Stimulated activated CD8-positive, alpha-beta memory T cell treated with anti-CD3 and anti-CD28 coated beads, Interleukin-7, amount 100 ng/mL, for 4 hours (primary cell): ENCODE measurements around the gene MAFB.

Experiments
- DNase-seq, 2 donors: peaks; one replicate each; pipeline ENCODE4 v3.0.0-alpha.2; 2020; ENCODE audit warnings: low read depth in 2 of 2

The MAFB gene

GRCh38 chr20:40659567-40659966 lies 29.5 kb downstream of the MAFB start:
- no peak for DNase-seq

- no peak for DNase-seq
Observed at GRCh38 chr20:40658509-40658908, 30.5 kb downstream of the MAFB start.

- no peak for DNase-seq
Observed at GRCh38 chr20:40657526-40657925, 31.5 kb downstream of the MAFB start.

- DNase-seq: no peak
Observed at GRCh38 chr20:40655451-40655850, 33.6 kb downstream of the MAFB start.

GRCh38 chr20:40654876-40655275 lies 34.2 kb downstream of the MAFB start:
- no peak for DNase-seq

- no peak for DNase-seq
Observed at GRCh38 chr20:40652441-40652987, 36.5 kb downstream of the MAFB start.

- DNase-seq: no peak
Observed at GRCh38 chr20:40651151-40651550, 37.9 kb downstream of the MAFB start.

- DNase-seq: no peak
Observed at GRCh38 chr20:40650707-40651106, 38.3 kb downstream of the MAFB start.

- DNase-seq: no peak
Observed at GRCh38 chr20:40648210-40649072, 40.6 kb downstream of the MAFB start.

- no peak for DNase-seq
Observed at GRCh38 chr20:40646813-40647212, 42.2 kb downstream of the MAFB start.

- no peak for DNase-seq
Observed at GRCh38 chr20:40646361-40646760, 42.7 kb downstream of the MAFB start.

GRCh38 chr20:40644863-40645262 lies 44.2 kb downstream of the MAFB start:
- no peak for DNase-seq

- DNase-seq: no peak
Observed at GRCh38 chr20:40643891-40644290, 45.1 kb downstream of the MAFB start.

- no peak for DNase-seq
Observed at GRCh38 chr20:40641809-40642208, 47.2 kb downstream of the MAFB start.

GRCh38 chr20:40641202-40641601 lies 47.8 kb downstream of the MAFB start:
- DNase-seq: no peak

GRCh38 chr20:40640667-40641066 lies 48.4 kb downstream of the MAFB start:
- no peak for DNase-seq

- no peak for DNase-seq
Observed at GRCh38 chr20:40639676-40640355, 49.2 kb downstream of the MAFB start.

- no peak for DNase-seq
Observed at GRCh38 chr20:40639132-40639531, 49.9 kb downstream of the MAFB start.

- no peak for DNase-seq
Observed at GRCh38 chr20:40638414-40638813, 50.6 kb downstream of the MAFB start.

GRCh38 chr20:40637176-40637575 lies 51.9 kb downstream of the MAFB start:
- DNase-seq: no peak

GRCh38 chr20:40636486-40636885 lies 52.5 kb downstream of the MAFB start:
- DNase-seq: no peak

- DNase-seq: no peak
Observed at GRCh38 chr20:40635971-40636370, 53.1 kb downstream of the MAFB start.
